IMR-90 (cell line): Measurements from ENCODE around the gene ADGRV1. TPM values are rescaled to one million over a fixed set of nuclear protein-coding genes. Genes with fewer than 3 reads are reported as not detected.

Experiments
- ATAC-seq: fragments of 200-7000 bp; cut with Tn5 transposase; 2 replicates; pipeline ENCODE4 v1.9.1; 2020; ENCODE audit warnings: low read depth, mild to moderate bottlenecking, moderate library complexity
- BruUV-seq: library from RNA; stranded (reverse); fragments of 400-500 nt; replicated peaks from 2 replicates; lab custom pipeline; 2021; lab: Mats Ljungman, UMichigan
- CTCF ChIA-PET: fragments of 300-600 bp; formaldehyde crosslinking; extraction: SDS; loops from one replicate; lab custom pipeline; 2021; ENCODE audit warnings: antibody characterized with exemption; lab: Yijun Ruan, JAX
- POLR2A ChIA-PET: fragments of 300-600 bp; sonication (Branson Sonifier 250); formaldehyde crosslinking; loops from one replicate; lab custom pipeline; 2022; ENCODE audit warnings: antibody characterized with exemption; ENCODE audit not compliant: unreplicated experiment; lab: Charles Lee
- DNase-seq: peaks from one replicate; pipeline ENCODE4 v3.0.0; 2013
- H2AFZ ChIP-seq: replicated peaks from 2 replicates; pipeline ENCODE3; 2013; ENCODE audit warnings: low read length, mild to moderate bottlenecking; ENCODE audit not compliant: poor library complexity
- H2AK5ac ChIP-seq: 2 replicates; pipeline ENCODE4 v1.6.1; 2013; ENCODE audit warnings: low read depth, low read length, inconsistent platforms
- H2AK9ac ChIP-seq: replicated peaks from 2 replicates; pipeline ENCODE3; 2013; ENCODE audit warnings: mild to moderate bottlenecking, low read depth, low read length, moderate library complexity; ENCODE audit not compliant: poor library complexity
- H2BK120ac ChIP-seq: 2 replicates; pipeline ENCODE4 v1.6.1; 2013; ENCODE audit warnings: low read depth, low read length, inconsistent platforms
- H2BK15ac ChIP-seq: 3 replicates; pipeline ENCODE4 v1.6.1; 2013; ENCODE audit warnings: low read depth, low read length, inconsistent platforms
- H2BK20ac ChIP-seq: 2 replicates; pipeline ENCODE4 v1.6.1; 2013; ENCODE audit warnings: low read depth, mild to moderate bottlenecking, inconsistent platforms, low read length, moderate library complexity
- H2BK5ac ChIP-seq: 2 replicates; pipeline ENCODE4 v1.6.1; 2013; ENCODE audit warnings: mild to moderate bottlenecking, low read depth, low read length, inconsistent platforms; ENCODE audit not compliant: poor library complexity, severe bottlenecking
- H3K14ac ChIP-seq: replicated peaks from 2 replicates; pipeline ENCODE4 v1.6.1; 2013; ENCODE audit warnings: low read depth, low read length, inconsistent platforms
- H3K18ac ChIP-seq: 2 replicates; pipeline ENCODE4 v1.6.1; 2013; ENCODE audit warnings: low read depth, low read length, control low read depth
- H3K23ac ChIP-seq: 2 replicates; pipeline ENCODE4 v1.6.1; 2013; ENCODE audit warnings: low read depth, low read length, inconsistent platforms
- H3K27ac ChIP-seq: 2 replicates; pipeline ENCODE4 v1.5.1; 2013; ENCODE audit warnings: mild to moderate bottlenecking, control low read depth, low read length; ENCODE audit not compliant: insufficient read depth
- H3K27me3 ChIP-seq: 2 replicates; pipeline ENCODE4 v1.6.1; 2013; ENCODE audit warnings: low read length; ENCODE audit not compliant: control insufficient read depth, insufficient read depth
- H3K36me3 ChIP-seq: 2 replicates; pipeline ENCODE4 v1.6.1; 2013; ENCODE audit warnings: low read length, mixed read lengths; ENCODE audit not compliant: control insufficient read depth, insufficient read depth
- H3K4ac ChIP-seq: 2 replicates; pipeline ENCODE4 v1.6.1; 2013; ENCODE audit warnings: low read depth, low read length, inconsistent platforms
- H3K4me1 ChIP-seq: 2 replicates; pipeline ENCODE4 v1.6.1; 2013; ENCODE audit warnings: low read length, mixed read lengths; ENCODE audit not compliant: control insufficient read depth, insufficient read depth
- H3K4me2 ChIP-seq: 2 replicates; pipeline ENCODE4 v1.6.1; 2013; ENCODE audit warnings: low read depth, mild to moderate bottlenecking, control low read depth, low read length, moderate library complexity
- H3K4me3 ChIP-seq: 2 replicates; pipeline ENCODE4 v1.5.1; 2013; ENCODE audit warnings: low read depth, mild to moderate bottlenecking, control low read depth, low read length, moderate library complexity; ENCODE audit not compliant: insufficient read depth
- H3K56ac ChIP-seq: 2 replicates; pipeline ENCODE4 v1.6.1; 2013; ENCODE audit warnings: low read length, inconsistent platforms; ENCODE audit not compliant: insufficient read depth; ENCODE audit errors: extremely low read depth
- H3K79me1 ChIP-seq, 2 experiments: 2 replicates each; pipeline ENCODE4 v1.6.1; 2013; ENCODE audit warnings: low read length in 2 of 2, inconsistent platforms in 1 of 2, low read depth in 1 of 2
- H3K9ac ChIP-seq: 2 replicates; pipeline ENCODE4 v1.6.1; 2013; ENCODE audit warnings: low read depth, low read length, control low read depth
- H3K9me1 ChIP-seq: 2 replicates; pipeline ENCODE4 v1.6.1; 2013; ENCODE audit warnings: low read length, inconsistent platforms; ENCODE audit not compliant: insufficient read depth
- H3K9me3 ChIP-seq: 2 replicates; pipeline ENCODE4 v1.6.1; 2013; ENCODE audit warnings: low read length; ENCODE audit not compliant: control insufficient read depth, insufficient read depth
- H4K20me1 ChIP-seq: 2 replicates; pipeline ENCODE4 v1.6.1; 2013; ENCODE audit warnings: low read length, inconsistent platforms; ENCODE audit not compliant: insufficient read depth
- H4K5ac ChIP-seq: 2 replicates; pipeline ENCODE4 v1.6.1; 2013; ENCODE audit warnings: mild to moderate bottlenecking, low read depth, low read length, control low read depth
- H4K8ac ChIP-seq, 2 experiments: 2 replicates each; pipeline ENCODE4 v1.6.1; 2013; ENCODE audit warnings: low read depth in 2 of 2, low read length in 2 of 2, control low read depth in 1 of 2, inconsistent platforms in 1 of 2
- H4K91ac ChIP-seq: 2 replicates; pipeline ENCODE4 v1.6.1; 2013; ENCODE audit warnings: low read depth, low read length, inconsistent platforms; ENCODE audit not compliant: insufficient read depth
- BHLHE40 ChIP-seq: fragments of 150-350 bp; IDR thresholded peaks from 2 replicates; pipeline ENCODE4 v1.6.1; 2016; ENCODE audit warnings: mild to moderate bottlenecking, low read depth, low read length
- CEBPB ChIP-seq: IDR thresholded peaks from 2 replicates; pipeline ENCODE4 v1.6.1; 2012; ENCODE audit warnings: low read depth, low read length, improper control_type of control experiment
- CHD1 ChIP-seq: IDR thresholded peaks from 2 replicates; pipeline ENCODE4 v1.6.1; 2012; ENCODE audit warnings: low read depth, low read length, improper control_type of control experiment
- NFE2L2 ChIP-seq: fragments of 150-350 bp; IDR thresholded peaks from 2 replicates; pipeline ENCODE4 v1.6.1; 2016; ENCODE audit warnings: low read depth, mild to moderate bottlenecking, low read length
- POLR2A ChIP-seq: IDR thresholded peaks from 2 replicates; pipeline ENCODE4 v1.6.1; 2012; ENCODE audit warnings: mild to moderate bottlenecking, low read depth, low read length
- WGBS, 2 experiments: methylation state at CpG; one replicate each; pipeline versions ENCODE4 v1.1.5 to v1.1.7; 2013; ENCODE audit warnings: missing lambda C conversion rate in 2 of 2; ENCODE audit not compliant: insufficient read length in 1 of 2; ENCODE audit errors: extremely low coverage in 2 of 2; 5-methylcytosine and 5-hydroxymethylcytosine counted together
- dilution Hi-C: fragments of 300-500 bp; cut with HindIII; formaldehyde crosslinking; loops from one replicate; pipeline ENCODE4 v1.14.3; 2018; ENCODE audit warnings: low sequenced_read_pairs; ENCODE audit not compliant: unreplicated experiment
- in situ Hi-C: fragments of 300-500 bp; cut with MboI; formaldehyde crosslinking; loops from 3 replicates; pipeline ENCODE4 v1.14.3; 2019; ENCODE audit warnings: low sequenced_read_pairs, inconsistent platforms, mixed read lengths
- intact Hi-C: fragments of 100-400 bp; cut with micrococcal nuclease; formaldehyde crosslinking; loops from 2 replicates; pipeline ENCODE4 v1.10.0; 2022
- polyA plus RNA-seq, 3 experiments: library from polyadenylated mRNA; depleted of rRNA; stranded (reverse); fragments of >200 nt; gene quantifications; 2 replicates each; pipeline ENCODE4 v1.2.3, GENCODE V29; 2012; ENCODE audit warnings: low replicate concordance in 1 of 3
- total RNA-seq: library from RNA; depleted of rRNA; stranded (reverse); fragments of >200 nt; gene quantifications from 2 replicates; pipeline ENCODE4 v1.2.3, GENCODE V29; 2012
- TF ChIP-seq, protein P1 (sequence below): fragments of 150-350 bp; IDR thresholded peaks from 2 replicates; pipeline ENCODE4 v1.6.1; 2017; ENCODE audit warnings: mild to moderate bottlenecking, antibody characterized with exemption, low read length, low read depth
- TF ChIP-seq, protein P2 (sequence below): fragments of 150-350 bp; IDR thresholded peaks from 2 replicates; pipeline ENCODE4 v1.6.1; 2016; ENCODE audit warnings: low read depth, mild to moderate bottlenecking, low read length, moderate library complexity, borderline replicate concordance

Gene ADGRV1
- total and polyA plus RNA-seq, 2 of the 4 experiments (the other 2 are of a cell fraction), result under 0.01 TPM; not detected in 1

DNA sequence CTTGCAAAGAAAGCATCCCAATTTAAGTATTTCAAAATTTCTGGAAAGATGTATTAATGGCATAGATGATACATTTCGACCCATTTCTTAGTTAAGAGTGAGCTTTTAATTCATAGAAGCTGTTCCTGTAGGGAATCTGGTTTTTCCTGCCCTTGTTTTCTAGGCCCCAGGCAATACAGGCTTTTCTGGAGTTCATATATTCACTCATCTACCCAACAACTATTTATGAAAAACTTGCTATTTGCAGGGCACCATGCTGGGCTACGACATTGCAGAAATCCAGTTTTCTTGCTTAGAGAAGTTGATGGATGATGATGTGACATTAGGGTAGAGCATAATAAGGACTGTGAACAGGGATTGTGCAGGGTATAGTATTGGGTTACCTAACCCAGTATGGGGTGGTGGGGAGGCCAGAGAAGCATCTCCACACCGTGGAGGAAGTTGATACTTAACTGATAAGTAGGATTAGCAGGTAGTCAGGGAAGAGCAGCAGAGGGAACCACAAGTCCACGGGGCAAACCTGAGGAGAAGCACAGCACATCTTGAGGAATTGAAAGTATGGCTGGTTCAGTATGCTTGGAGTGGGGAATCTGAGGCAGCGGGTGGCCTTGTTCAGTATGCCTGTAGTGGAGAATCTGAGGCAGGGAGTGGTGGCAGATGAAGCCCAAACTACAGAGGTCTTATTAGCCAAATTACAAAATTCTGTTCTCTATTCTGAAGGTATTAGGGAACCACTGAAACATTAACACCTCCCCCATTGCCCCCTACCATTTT lies 577.1 kb downstream of the ADGRV1 start (continued):
- no peak for TF ChIP-seq CEBPB
- no peak for TF ChIP-seq BHLHE40

DNA sequence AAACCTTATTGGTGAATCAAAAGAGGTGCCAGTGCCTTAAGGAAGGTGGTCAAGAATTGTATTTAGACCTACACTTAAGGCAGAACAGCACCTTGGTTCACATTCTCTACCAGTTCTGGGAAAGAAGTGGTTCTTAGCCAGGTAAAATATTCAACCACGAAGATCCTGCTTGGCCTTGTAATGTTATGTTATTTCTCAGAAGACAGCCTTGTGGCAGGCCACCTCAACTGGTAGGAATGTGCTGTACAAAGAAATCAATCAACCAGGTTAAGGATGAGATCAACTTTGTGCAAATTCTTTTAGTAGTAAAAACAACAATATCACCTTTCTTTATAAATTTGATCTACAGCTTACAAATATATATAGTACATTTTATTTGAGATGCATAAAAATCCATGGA lies 577.7 kb downstream of the ADGRV1 start:
- dilution Hi-C loops (no loop called here), in situ Hi-C loops (no loop called here), intact Hi-C loops (no loop called here)
- Histone ChIP-seq H3K9ac (no peak overlapping the region), H3K27ac (no peak overlapping the region), H3K79me1 (no peaks in the 10 kb centered on the region), H3K27me3 (no peaks in the 10 kb centered on the region), H3K36me3 (no peaks in the 10 kb centered on the region), H2AFZ (no peak overlapping the region), H4K91ac (no peak overlapping the region), H3K23ac (no peak overlapping the region), H3K9me1 (0 out of 2 replicates have a peak, but pooled peaks cover 3% of the 10 kb centered on the region), H3K4ac (no peak overlapping the region; the same call in 1 of the 2 replicates), H3K4me1 (peaks cover 10% of the 10 kb centered on the region; the same call in 1 of the 2 replicates), H2BK15ac (no peak overlapping the region; the same call in 1 of the 3 replicates), H2AK9ac (no peak overlapping the region), H3K56ac (no peak overlapping the region), H3K18ac (no peak overlapping the region; the same call in 1 of the 2 replicates), H3K9me3 (no peaks in the 10 kb centered on the region), H3K4me3 (no peak overlapping the region), H4K8ac (no peak overlapping the region), H2BK120ac (peak overlapping the region; percentile 42; the same call in 1 of the 2 replicates), H4K5ac (no peak overlapping the region), H4K20me1 (no peaks in the 10 kb centered on the region), H3K14ac (no peak overlapping the region), H3K4me2 (peak overlapping the region; percentile 17; the same call in 1 of the 2 replicates), H2BK20ac (peak overlapping the region; percentile 20; the same call in 1 of the 2 replicates), H2BK5ac (no peak overlapping the region), H2AK5ac (no peak overlapping the region)
- TF ChIP-seq NFE2L2 (no peak), CHD1 (no peak), POLR2A (no peak), BHLHE40 (no peak)
- TF ChIP-seq, protein P1, sequence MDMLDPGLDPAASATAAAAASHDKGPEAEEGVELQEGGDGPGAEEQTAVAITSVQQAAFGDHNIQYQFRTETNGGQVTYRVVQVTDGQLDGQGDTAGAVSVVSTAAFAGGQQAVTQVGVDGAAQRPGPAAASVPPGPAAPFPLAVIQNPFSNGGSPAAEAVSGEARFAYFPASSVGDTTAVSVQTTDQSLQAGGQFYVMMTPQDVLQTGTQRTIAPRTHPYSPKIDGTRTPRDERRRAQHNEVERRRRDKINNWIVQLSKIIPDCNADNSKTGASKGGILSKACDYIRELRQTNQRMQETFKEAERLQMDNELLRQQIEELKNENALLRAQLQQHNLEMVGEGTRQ, result no peak
- TF ChIP-seq, protein P2, sequence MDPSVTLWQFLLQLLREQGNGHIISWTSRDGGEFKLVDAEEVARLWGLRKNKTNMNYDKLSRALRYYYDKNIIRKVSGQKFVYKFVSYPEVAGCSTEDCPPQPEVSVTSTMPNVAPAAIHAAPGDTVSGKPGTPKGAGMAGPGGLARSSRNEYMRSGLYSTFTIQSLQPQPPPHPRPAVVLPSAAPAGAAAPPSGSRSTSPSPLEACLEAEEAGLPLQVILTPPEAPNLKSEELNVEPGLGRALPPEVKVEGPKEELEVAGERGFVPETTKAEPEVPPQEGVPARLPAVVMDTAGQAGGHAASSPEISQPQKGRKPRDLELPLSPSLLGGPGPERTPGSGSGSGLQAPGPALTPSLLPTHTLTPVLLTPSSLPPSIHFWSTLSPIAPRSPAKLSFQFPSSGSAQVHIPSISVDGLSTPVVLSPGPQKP, result no peak
- WGBS, 2 experiments, result no CpG with 5 or more reads among the region's 1 CpG
- BruUV-seq, result no TSS peak
- CTCF ChIA-PET, result interaction anchor here (0.6 kb wide), 1 partner anchor 71 kb away, joined by 4 read pairs; no protein-coding TSS in a partner anchor
- DNase-seq (peak; percentile 14), ATAC-seq (no peak)
- POLR2A ChIA-PET, result no interaction called here
